BLaER1 treated with 17β-estradiol and CSF1 and Interleukin-3, amounts not matched to agents 10 nM and 100 nM (cell line): Measurements from ENCODE around the gene WRAP53.
A peak's percentile ranks its signal among the peaks of the same experiment; 100 is the strongest.

Experiments
- H3K27ac ChIP-seq, 11 experiments: shearing (Covaris generic); formaldehyde crosslinking; 2 replicates each; pipeline ENCODE4 v1.8.1; 2022
- H3K27me3 ChIP-seq, 11 experiments: shearing (Covaris generic); formaldehyde crosslinking; 2 replicates each; pipeline ENCODE4 v1.8.1; 2022
- H3K36me3 ChIP-seq, 11 experiments: shearing (Covaris generic); formaldehyde crosslinking; 2 replicates each; pipeline ENCODE4 v1.8.1; 2022
- H3K4me1 ChIP-seq, 10 experiments: shearing (Covaris generic); formaldehyde crosslinking; 2 replicates each; pipeline ENCODE4 v1.8.1; 2022
- H3K4me2 ChIP-seq, 11 experiments: shearing (Covaris generic); formaldehyde crosslinking; 2 replicates each; pipeline ENCODE4 v1.8.1; 2022
- H3K4me3 ChIP-seq, 10 experiments: shearing (Covaris generic); formaldehyde crosslinking; 2 replicates each; pipeline ENCODE4 v1.8.1; 2022
- H3K9ac ChIP-seq, 11 experiments: shearing (Covaris generic); formaldehyde crosslinking; 2 replicates each; pipeline ENCODE4 v1.8.1; 2022
- H3K9me3 ChIP-seq, 11 experiments: shearing (Covaris generic); formaldehyde crosslinking; replicated peaks in 1 of 11; 2 replicates each; pipeline ENCODE4 v1.8.1; 2022
- H4K20me1 ChIP-seq, 11 experiments: shearing (Covaris generic); formaldehyde crosslinking; 2 replicates each; pipeline ENCODE4 v1.8.1; 2022
- Cebpa-rat ChIP-seq, 11 experiments: shearing (Covaris generic); IDR thresholded peaks; 2 replicates each; pipeline ENCODE4 v1.8.1; 2022

Gene WRAP53

GRCh38 chr17:7703584-7704479 is 15.6 kb downstream of the WRAP53 start:
- Histone ChIP-seq H3K27me3 (peaks cover 57 to 65% (median 60%) of the 10 kb centered on the region in 11 experiments), H3K4me3 (no peak overlapping the region), H3K27ac (no peak overlapping the region), H3K9me3 (no peaks in the 10 kb centered on the region), H3K36me3 (peaks cover 24 to 41% (median 33%) of the 10 kb centered on the region in 11 experiments), H3K4me2 (peak overlapping the region in 7 of 11 experiments; percentile 77 to 87 (median 84); a peak in 8 of 22 replicates), H4K20me1 (peaks cover 0 to 61% (median 32%) of the 10 kb centered on the region in 11 experiments; a peak in 16 of 22 replicates), H3K4me1 (peaks cover 13 to 23% (median 20%) of the 10 kb centered on the region in 10 experiments; a peak in 17 of 20 replicates), H3K9ac (no peak overlapping the region)
- TF ChIP-seq Cebpa-rat (IDR thresholded peaks at IDR 0.05): no peak

- peak within 1 kb of the TSS in 9 of 11 experiments; percentile 17 to 55 (median 46); a peak in 11 of 22 replicates for H3K9ac ChIP-seq
- H3K27ac ChIP-seq: no peak within 1 kb of the TSS
- peaks cover 0 to 61% (median 32%) of the 10 kb centered on the region in 11 experiments; a peak in 16 of 22 replicates for H4K20me1 ChIP-seq
- peak within 1 kb of the TSS; percentile 72 to 87 (median 81) for H3K4me2 ChIP-seq
- no peaks in the 10 kb centered on the region for H3K9me3 ChIP-seq
- peaks cover 24 to 41% (median 32%) of the 10 kb centered on the region in 11 experiments for H3K36me3 ChIP-seq
- H3K27me3 ChIP-seq: peaks cover 57 to 73% (median 60%) of the 10 kb centered on the region in 11 experiments
- H3K4me3 ChIP-seq: peak within 1 kb of the TSS; percentile 36 to 64 (median 50); a peak in 19 of 20 replicates
- H3K4me1 ChIP-seq: peaks cover 13 to 32% (median 22%) of the 10 kb centered on the region in 10 experiments; a peak in 17 of 20 replicates
- TF ChIP-seq Cebpa-rat (IDR thresholded peaks at IDR 0.05): no peak
Measured at GRCh38 chr17:7704601-7705268, 16.5 kb downstream of the WRAP53 start, which contains the start of gene EFNB3. TSS of gene EFNB3 (plus strand) at chr17:7705202. CDS start at chr17:7705599, 397 bp downstream.

GRCh38 chr17:7705269-7706255 is 17.3 kb downstream of the WRAP53 start:
- Histone ChIP-seq H4K20me1 (peaks cover 0 to 61% (median 32%) of the 10 kb centered on the region in 11 experiments; a peak in 16 of 22 replicates), H3K4me3 (peak overlapping the region; percentile 36 to 64 (median 50); a peak in 19 of 20 replicates), H3K27ac (no peak overlapping the region), H3K4me1 (peaks cover 20 to 40% (median 29%) of the 10 kb centered on the region in 10 experiments), H3K9ac (peak overlapping the region in 9 of 11 experiments; percentile 17 to 55 (median 46); a peak in 11 of 22 replicates), H3K4me2 (peak overlapping the region; percentile 72 to 87 (median 81)), H3K36me3 (peaks cover 16 to 33% (median 27%) of the 10 kb centered on the region in 11 experiments), H3K27me3 (peaks cover 57 to 73% (median 60%) of the 10 kb centered on the region in 11 experiments), H3K9me3 (no peaks in the 10 kb centered on the region)
- TF ChIP-seq Cebpa-rat (IDR thresholded peaks at IDR 0.05): no peak

- H3K9ac ChIP-seq: no peak overlapping the region
- peaks cover 5 to 21% (median 15%) of the 10 kb centered on the region in 11 experiments; a peak in 21 of 22 replicates for H3K36me3 ChIP-seq
- H3K27ac ChIP-seq: no peak overlapping the region
- H3K4me3 ChIP-seq: no peak overlapping the region
- no peaks in the 10 kb centered on the region for H3K9me3 ChIP-seq
- no peak overlapping the region for H3K4me2 ChIP-seq
- peaks cover 57 to 77% (median 63%) of the 10 kb centered on the region in 11 experiments for H3K27me3 ChIP-seq
- no peak for TF ChIP-seq Cebpa-rat (IDR thresholded peaks at IDR 0.05)
- H4K20me1 ChIP-seq: peaks cover 0 to 61% (median 32%) of the 10 kb centered on the region in 11 experiments; a peak in 16 of 22 replicates
- H3K4me1 ChIP-seq: peaks cover 21 to 52% (median 35%) of the 10 kb centered on the region in 10 experiments
Measured at GRCh38 chr17:7706631-7707354, 18.5 kb downstream of the WRAP53 start.

- Histone ChIP-seq H3K9me3 (no peaks in the 10 kb centered on the region), H4K20me1 (peaks cover 0 to 56% (median 32%) of the 10 kb centered on the region in 11 experiments; a peak in 16 of 22 replicates), H3K4me1 (peaks cover 21 to 59% (median 40%) of the 10 kb centered on the region in 10 experiments), H3K4me2 (no peak overlapping the region), H3K27ac (no peak overlapping the region), H3K27me3 (peaks cover 57 to 82% (median 70%) of the 10 kb centered on the region in 11 experiments), H3K4me3 (no peak overlapping the region), H3K36me3 (peaks cover 0 to 15% (median 8%) of the 10 kb centered on the region in 11 experiments; a peak in 17 of 22 replicates), H3K9ac (no peak overlapping the region)
- TF ChIP-seq Cebpa-rat (IDR thresholded peaks at IDR 0.05): no peak
Measured at GRCh38 chr17:7707446-7707845, 19.2 kb downstream of the WRAP53 start.

GRCh38 chr17:7707858-7708750 is 19.8 kb downstream of the WRAP53 start:
- H3K4me1 ChIP-seq: peaks cover 21 to 61% (median 41%) of the 10 kb centered on the region in 10 experiments
- H3K36me3 ChIP-seq: peaks cover 0 to 8% (median 2%) of the 10 kb centered on the region in 11 experiments; a peak in 11 of 22 replicates
- H3K27me3 ChIP-seq: peaks cover 54 to 82% (median 71%) of the 10 kb centered on the region in 11 experiments
- no peaks in the 10 kb centered on the region for H3K9me3 ChIP-seq
- H3K9ac ChIP-seq: no peak overlapping the region
- H3K4me3 ChIP-seq: no peak overlapping the region
- peaks cover 0 to 50% (median 27%) of the 10 kb centered on the region in 11 experiments; a peak in 15 of 22 replicates for H4K20me1 ChIP-seq
- H3K4me2 ChIP-seq: no peak overlapping the region
- no peak overlapping the region for H3K27ac ChIP-seq
- TF ChIP-seq Cebpa-rat (IDR thresholded peaks at IDR 0.05): no peak
